Muscle layer of colon (tissue), 2 donors: ENCODE measurements around the gene BNIP5.
"Not testable (repeated sequence)": the region's sequence is repeated elsewhere in the genome, so short reads cannot be mapped to it uniquely, and the experiment has no call there.

ENCODE experiments used
- H3K27ac ChIP-seq: one replicate; pipeline ENCODE4 v1.7.0; 2013; ENCODE audit warnings: low read depth, mild to moderate bottlenecking, low read length, moderate library complexity
- H3K27me3 ChIP-seq, 2 donors: one replicate each; pipeline ENCODE4 v1.7.0; 2013; ENCODE audit warnings: low read length in 2 of 2, mild to moderate bottlenecking in 2 of 2; ENCODE audit not compliant: insufficient read depth in 2 of 2, control insufficient read depth in 1 of 2
- H3K36me3 ChIP-seq: one replicate; pipeline ENCODE4 v1.7.0; 2013; ENCODE audit warnings: mild to moderate bottlenecking, low read length; ENCODE audit not compliant: insufficient read depth
- H3K4me1 ChIP-seq: one replicate; pipeline ENCODE4 v1.7.0; 2013; ENCODE audit warnings: mild to moderate bottlenecking, low read length; ENCODE audit not compliant: insufficient read depth
- H3K4me3 ChIP-seq, 2 donors: one replicate each; pipeline ENCODE4 v1.7.0; 2013; ENCODE audit warnings: low read length in 2 of 2, low read depth in 1 of 2, mild to moderate bottlenecking in 1 of 2, moderate library complexity in 1 of 2
- H3K9ac ChIP-seq: one replicate; pipeline ENCODE4 v1.7.0; 2013; ENCODE audit warnings: low read length
- H3K9me3 ChIP-seq: one replicate; pipeline ENCODE4 v1.7.0; 2013; ENCODE audit warnings: mild to moderate bottlenecking, low read length
- donor health status: abdominal sarcoma.
- donor health status: Adenocarcinoma of cecum.

BNIP5 gene

DNA sequence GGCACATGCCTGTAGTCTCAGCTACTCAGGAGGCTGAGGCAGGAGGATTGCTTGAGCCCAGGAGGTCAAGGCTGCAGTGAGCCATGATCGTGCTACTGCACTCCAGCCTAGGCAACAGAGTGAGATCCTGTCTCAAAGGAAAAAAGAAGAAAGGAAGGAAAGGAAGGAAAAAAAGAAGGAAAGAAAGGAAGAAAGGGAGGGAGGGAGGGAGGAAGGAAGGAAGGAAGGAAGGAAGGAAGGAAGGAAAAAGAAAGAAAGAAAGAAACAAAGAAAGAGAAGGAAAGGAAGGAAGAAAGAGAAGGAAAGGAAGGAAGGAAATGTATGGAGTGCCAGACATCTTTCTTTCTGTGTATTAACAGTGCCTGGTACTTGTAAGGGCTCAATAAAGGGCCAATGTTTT is 1.5 kb upstream of the BNIP5 start:
- H3K4me1 ChIP-seq, H3K36me3 ChIP-seq, H3K27ac ChIP-seq, H3K9me3 ChIP-seq, H3K4me3 ChIP-seq, H3K27me3 ChIP-seq, H3K9ac ChIP-seq: not testable (repeated sequence)

DNA sequence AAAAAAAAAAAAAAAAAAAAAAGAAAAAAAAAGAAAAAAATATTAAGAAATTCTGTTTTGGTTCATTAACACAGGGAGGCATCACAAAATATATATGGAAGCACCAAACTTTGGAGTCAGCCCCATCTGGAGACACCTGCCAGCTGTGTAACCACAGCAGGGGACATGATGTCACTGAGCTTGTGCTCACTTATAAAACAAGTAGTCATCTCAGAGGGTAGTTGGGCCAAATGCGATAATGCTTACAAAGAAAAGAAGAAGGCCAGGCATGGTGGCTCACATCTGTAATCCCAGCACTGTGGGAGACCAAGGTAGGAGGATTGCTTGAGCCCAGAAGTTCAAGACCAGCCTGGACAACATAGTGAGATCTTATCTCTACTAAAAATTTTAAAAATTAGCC is 1.1 kb upstream of the BNIP5 start:
- H3K27me3 ChIP-seq, result no peaks in the 10 kb centered on the region
- no peak overlapping the region for H3K4me3 ChIP-seq
- H3K9ac ChIP-seq, result no peak overlapping the region

DNA sequence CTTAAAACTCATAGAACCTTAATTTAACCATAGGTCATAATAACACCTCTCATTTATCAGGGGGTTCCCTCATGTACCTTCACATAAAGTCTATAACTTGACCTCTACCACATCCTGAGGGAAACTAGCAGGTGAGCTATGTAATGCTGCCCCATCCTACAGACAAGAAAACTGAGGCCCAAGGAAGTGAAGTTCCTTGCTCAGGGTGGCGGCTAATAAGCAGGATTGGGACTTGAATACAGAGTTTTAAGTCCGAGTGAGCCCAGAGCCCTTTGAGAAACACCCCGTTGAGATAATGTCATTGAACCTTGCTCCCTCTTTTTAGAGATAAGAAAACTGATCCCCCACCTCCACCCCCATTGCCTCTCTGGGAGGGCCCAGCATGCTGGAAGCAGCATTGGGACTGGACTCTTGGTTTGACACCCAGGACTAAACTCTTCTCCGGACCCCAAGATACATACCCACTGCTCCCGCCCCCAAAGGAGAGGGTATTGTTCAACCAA is 429 bp downstream of the BNIP5 start:
- H3K27ac ChIP-seq, result no peak overlapping the region
- no peaks in the 10 kb centered on the region for H3K9me3 ChIP-seq
- H3K27me3 ChIP-seq, result no peaks in the 10 kb centered on the region
- no peak overlapping the region for H3K9ac ChIP-seq
- H3K36me3 ChIP-seq, result no peaks in the 10 kb centered on the region
- H3K4me1 ChIP-seq, result peaks cover 7% of the 10 kb centered on the region
- no peak overlapping the region for H3K4me3 ChIP-seq

More for the DNA sequence above, 1.1 kb upstream of the BNIP5 start:
- Histone ChIP-seq H3K9me3 (no peaks in the 10 kb centered on the region), H3K27ac (no peak overlapping the region), H3K4me1 (peaks cover 7% of the 10 kb centered on the region), H3K36me3 (no peaks in the 10 kb centered on the region)

DNA sequence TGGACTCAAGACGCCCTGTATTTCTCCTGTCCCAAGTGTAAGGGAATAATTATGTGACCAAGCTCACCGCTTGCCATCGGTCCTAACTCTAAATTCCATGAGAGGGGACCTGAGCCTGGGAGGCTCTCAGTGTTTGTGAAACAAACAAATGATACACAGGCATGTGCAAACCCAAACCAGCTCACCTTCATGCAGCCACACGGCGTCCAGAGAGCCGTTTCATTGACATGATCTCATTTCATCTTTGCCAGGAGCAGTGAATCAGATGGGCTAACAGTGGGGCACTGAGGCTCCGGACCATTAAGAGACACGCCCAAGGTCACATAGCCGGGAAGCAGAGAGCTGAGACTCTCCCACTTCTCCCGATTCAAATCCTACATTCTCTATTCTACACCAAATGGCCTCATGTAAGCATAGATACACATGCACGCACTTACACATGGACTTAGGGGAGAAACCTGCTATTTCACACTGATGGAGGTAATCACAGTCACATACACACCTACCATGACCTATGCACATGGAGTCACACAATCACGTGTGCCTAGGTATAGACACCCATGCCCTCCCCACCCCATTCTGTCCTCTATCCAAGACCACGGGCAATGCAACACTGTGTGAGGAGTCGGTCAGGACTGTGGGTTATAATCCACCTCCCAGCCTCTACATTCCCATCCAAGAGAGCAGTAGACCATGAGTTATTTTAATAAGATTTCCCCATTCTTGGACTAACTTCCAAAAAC is 1.1 kb downstream of the BNIP5 start:
- H3K9ac ChIP-seq, result no peak overlapping the region
- H3K27me3 ChIP-seq, result no peaks in the 10 kb centered on the region

DNA sequence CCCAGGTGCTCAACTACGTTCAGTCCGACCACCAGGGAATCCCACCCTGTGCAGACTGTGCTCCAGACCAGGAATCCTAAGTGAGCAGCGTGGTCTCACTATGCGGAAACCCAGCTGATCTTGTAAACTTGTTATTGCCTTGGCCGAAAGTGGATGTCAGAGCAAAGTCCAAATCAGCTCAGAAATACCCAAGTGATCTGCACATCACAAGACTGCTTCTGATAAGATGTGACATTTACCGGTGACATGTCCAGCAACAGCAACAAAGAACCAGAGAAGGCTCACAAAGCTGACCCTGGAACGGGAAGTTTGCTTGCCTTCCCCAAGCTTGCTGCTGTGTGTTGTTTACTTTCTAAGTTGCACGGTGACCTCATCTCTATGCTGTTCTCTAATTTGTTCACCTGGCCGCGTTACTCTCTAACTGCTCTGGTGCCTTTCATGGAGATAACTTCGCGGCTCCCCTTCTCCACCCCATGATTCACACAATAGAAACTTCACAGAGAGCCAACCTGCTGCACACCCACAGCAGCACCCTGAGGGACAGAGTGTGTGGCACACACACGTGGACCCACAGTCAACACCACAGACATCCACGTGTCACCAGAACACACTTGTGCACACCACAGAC is 1.7 kb downstream of the BNIP5 start:
- no peaks in the 10 kb centered on the region for H3K9me3 ChIP-seq
- no peaks in the 10 kb centered on the region for H3K4me1 ChIP-seq
- no peaks in the 10 kb centered on the region for H3K27me3 ChIP-seq
- H3K36me3 ChIP-seq, result no peaks in the 10 kb centered on the region
- no peak overlapping the region for H3K4me3 ChIP-seq
- no peak overlapping the region for H3K27ac ChIP-seq
- H3K9ac ChIP-seq, result no peak overlapping the region

More for the DNA sequence above, 1.1 kb downstream of the BNIP5 start:
- Histone ChIP-seq H3K36me3 (no peaks in the 10 kb centered on the region), H3K9me3 (no peaks in the 10 kb centered on the region), H3K4me1 (peaks cover 3% of the 10 kb centered on the region), H3K27ac (no peak overlapping the region), H3K4me3 (no peak overlapping the region)

DNA sequence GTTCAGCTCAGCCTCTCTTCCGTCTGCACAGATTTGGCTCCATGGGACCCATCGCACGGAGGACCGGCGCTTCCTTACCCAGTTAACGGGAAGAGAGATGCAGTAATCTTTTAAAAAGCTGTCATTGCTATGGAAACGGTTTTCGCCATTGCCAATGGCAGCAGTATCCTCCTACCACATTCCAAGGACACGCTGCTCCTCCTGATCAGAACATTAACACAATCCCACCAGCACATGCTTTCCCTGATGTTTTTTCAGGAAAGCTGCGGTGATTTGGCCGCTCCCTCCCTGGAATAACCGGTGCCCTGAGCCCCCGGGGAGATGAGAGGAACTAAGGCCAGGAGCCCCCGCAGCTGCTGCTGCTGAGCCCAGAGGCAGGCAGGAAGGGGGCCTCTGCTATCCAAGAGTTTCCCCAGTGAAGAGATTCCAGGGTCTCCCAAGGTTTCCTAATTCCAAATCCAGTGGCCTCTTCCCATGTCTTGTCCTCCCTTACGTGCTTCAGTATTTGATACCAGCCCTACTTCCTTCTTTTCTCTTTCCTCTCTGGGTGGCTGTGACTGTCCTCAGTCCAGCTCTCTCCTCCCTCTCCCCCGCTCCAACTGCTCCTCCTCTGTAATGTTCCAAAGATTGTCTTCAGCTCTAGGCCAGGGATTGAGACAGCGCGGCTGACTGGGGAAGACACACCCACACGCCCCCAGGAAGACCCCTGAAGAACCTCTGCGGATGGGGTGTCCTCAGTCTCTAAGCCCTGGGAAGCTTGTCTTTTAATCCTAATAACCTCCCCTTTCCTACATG is 2.6 kb downstream of the BNIP5 start:
- Histone ChIP-seq H3K36me3 (no peaks in the 10 kb centered on the region), H3K27ac (no peak overlapping the region), H3K9ac (no peak overlapping the region), H3K9me3 (no peaks in the 10 kb centered on the region), H3K4me1 (no peaks in the 10 kb centered on the region), H3K4me3 (no peak overlapping the region), H3K27me3 (no peaks in the 10 kb centered on the region)

DNA sequence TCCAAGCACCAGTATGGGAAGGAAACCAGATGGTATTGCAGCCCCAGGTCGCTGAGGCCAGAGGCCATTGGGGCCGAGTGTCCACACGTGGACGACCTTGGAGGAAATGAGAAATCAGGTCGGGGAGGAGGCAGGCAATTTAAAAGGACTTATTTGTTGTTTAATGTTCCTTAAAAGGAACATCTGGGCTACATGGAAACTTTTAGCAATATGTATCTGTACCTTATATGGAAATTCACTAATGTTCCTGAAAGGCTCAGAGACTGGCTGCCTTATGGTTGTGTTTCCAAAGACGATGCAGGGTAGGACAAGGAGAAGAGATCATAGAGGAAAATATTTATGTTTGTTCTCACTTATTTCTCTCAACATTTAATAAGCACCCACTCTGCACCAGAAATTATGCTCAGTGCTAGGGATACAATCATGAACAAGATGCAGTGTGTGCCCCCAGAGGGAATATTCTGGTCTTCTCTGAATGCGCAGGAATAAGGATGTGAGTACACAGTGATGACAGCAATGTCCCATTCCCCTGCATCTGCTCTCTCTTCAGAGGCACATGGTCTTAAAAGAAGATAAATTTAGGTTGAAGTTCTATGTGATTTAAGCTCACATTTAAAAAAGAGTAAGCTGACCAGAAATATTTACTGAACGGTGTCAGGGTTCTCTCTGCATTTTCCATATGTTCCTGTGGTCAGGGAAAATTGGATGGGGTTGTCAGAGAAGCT is 3.4 kb downstream of the BNIP5 start:
- Histone ChIP-seq H3K36me3 (no peaks in the 10 kb centered on the region), H3K4me1 (no peaks in the 10 kb centered on the region), H3K4me3 (no peak overlapping the region), H3K9me3 (no peaks in the 10 kb centered on the region), H3K9ac (no peak overlapping the region), H3K27me3 (no peaks in the 10 kb centered on the region), H3K27ac (no peak overlapping the region)

DNA sequence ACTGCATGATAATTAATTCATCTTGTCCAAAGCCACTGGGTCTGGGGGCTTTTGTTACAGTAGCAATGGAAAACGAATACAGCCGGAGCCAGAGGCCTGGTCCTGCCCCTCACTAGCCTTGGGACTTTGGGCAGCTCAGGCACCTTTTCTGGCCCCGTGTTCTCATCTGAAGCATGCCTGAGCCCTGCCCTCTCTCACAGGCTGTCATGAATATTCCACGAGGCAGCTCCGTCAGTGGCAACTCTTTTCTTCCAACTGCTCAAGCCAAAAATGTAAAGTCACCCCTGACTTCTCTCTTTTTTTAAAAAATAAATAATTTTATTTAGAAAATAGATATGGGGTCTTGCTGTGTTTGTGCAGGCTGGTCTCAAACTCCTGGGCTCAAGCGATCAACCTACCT is 5.3 kb downstream of the BNIP5 start:
- Histone ChIP-seq H3K9me3 (no peaks in the 10 kb centered on the region), H3K27ac (no peak overlapping the region), H3K27me3 (no peaks in the 10 kb centered on the region), H3K9ac (no peak overlapping the region), H3K4me1 (no peaks in the 10 kb centered on the region), H3K36me3 (no peaks in the 10 kb centered on the region), H3K4me3 (no peak overlapping the region)

DNA sequence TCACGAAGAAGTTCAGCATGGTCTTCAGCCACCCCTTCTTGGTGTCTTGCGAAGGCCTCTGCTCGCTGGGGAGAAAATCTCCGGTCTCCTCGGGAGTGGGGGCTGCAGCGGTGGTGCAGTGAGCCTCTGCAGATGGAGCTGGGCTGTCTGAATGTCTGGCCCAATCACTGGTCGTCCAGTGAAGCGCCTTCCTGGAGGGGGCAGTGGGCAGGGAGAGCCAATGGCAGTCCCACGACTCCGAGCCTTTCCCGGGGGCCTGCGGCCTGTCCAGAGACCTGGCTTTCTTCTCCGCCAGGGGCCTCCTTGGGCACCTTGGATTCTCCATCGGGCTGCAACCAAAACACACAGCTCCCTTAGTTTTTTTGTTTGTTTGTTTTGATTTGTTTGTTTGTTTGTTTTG is 6.3 kb downstream of the BNIP5 start:
- no peaks in the 10 kb centered on the region for H3K27me3 ChIP-seq
- H3K36me3 ChIP-seq, result no peaks in the 10 kb centered on the region
- H3K27ac ChIP-seq, result no peak overlapping the region
- H3K9ac ChIP-seq, result no peak overlapping the region
- no peaks in the 10 kb centered on the region for H3K4me1 ChIP-seq
- H3K4me3 ChIP-seq, result no peak overlapping the region
- H3K9me3 ChIP-seq, result no peaks in the 10 kb centered on the region

DNA sequence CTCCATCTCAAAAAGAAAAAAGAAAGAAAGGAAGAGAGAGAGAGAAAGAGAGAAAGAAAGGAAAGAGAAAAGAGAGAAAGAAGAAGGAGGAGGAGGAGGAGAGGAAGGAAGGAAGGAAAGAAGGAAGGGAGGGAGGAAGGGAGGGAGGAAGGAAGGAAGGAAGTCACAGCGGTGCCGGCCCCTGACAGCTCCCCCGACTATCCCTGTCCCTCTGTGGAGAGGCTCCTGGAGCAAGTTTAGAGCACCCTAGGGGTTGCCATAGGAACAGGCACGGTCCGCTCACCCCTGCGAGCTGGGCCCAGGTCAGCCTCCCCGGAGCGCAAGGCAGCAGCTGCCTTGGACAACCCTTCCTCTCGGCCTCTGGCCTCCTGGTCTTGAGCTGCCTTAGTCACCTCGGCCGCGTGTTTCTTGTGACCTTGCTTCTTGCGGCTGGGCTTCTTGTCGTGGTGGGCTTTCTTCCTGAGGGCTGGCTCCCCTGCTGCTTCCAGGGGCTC is 6.8 kb downstream of the BNIP5 start:
- no peaks in the 10 kb centered on the region for H3K27me3 ChIP-seq

DNA sequence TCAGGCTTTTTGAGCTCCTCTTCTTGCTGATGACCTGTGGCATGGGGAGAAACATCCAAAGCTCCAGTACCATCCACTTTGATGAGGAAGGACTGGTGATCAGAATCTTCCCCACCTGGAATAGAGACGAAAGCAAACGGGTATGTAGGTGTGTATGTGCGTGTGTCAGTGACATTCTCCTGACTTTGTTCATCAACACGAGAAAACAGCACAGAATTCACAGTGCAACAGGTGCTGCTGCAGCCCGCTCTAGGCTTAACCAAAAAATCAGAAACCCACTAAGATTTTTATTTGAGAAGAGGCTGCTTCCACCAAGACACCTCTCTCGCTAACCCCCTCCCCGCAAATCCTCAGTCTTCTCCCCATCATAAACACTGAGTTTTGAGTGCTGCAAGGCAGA is 8.1 kb downstream of the BNIP5 start:
- no peaks in the 10 kb centered on the region for H3K36me3 ChIP-seq
- no peaks in the 10 kb centered on the region for H3K4me1 ChIP-seq
- no peak overlapping the region for H3K9ac ChIP-seq
- no peak overlapping the region for H3K4me3 ChIP-seq
- no peaks in the 10 kb centered on the region for H3K9me3 ChIP-seq
- H3K27me3 ChIP-seq, result no peaks in the 10 kb centered on the region
- no peak overlapping the region for H3K27ac ChIP-seq

More for the DNA sequence above, 6.8 kb downstream of the BNIP5 start:
- H3K9me3 ChIP-seq, result no peaks in the 10 kb centered on the region
- no peak overlapping the region for H3K9ac ChIP-seq
- no peak overlapping the region for H3K4me3 ChIP-seq
- no peak overlapping the region for H3K27ac ChIP-seq
- H3K4me1 ChIP-seq, result no peaks in the 10 kb centered on the region
- H3K36me3 ChIP-seq, result no peaks in the 10 kb centered on the region
